GM20431 (cell line): Measurements from ENCODE around the gene RAD51B.
"Not testable (repeated sequence)": the region's sequence is repeated elsewhere in the genome, so short reads cannot be mapped to it uniquely, and the experiment has no call there.

Source experiments
- in situ Hi-C: fragments of 300-500 bp; cut with MseI, MboI; formaldehyde crosslinking; loops from one replicate; pipeline ENCODE4 v1.15.0; 2020; ENCODE audit warnings: low sequenced_read_pairs; ENCODE audit not compliant: unreplicated experiment

The RAD51B gene

GRCh38 chr14:68692916-68693771 lies 873.6 kb downstream of the RAD51B start:
- in situ Hi-C loops, result no loop called here

GRCh38 chr14:68693926-68694325 lies 874.3 kb downstream of the RAD51B start:
- in situ Hi-C loops, result no loop called here

DNA sequence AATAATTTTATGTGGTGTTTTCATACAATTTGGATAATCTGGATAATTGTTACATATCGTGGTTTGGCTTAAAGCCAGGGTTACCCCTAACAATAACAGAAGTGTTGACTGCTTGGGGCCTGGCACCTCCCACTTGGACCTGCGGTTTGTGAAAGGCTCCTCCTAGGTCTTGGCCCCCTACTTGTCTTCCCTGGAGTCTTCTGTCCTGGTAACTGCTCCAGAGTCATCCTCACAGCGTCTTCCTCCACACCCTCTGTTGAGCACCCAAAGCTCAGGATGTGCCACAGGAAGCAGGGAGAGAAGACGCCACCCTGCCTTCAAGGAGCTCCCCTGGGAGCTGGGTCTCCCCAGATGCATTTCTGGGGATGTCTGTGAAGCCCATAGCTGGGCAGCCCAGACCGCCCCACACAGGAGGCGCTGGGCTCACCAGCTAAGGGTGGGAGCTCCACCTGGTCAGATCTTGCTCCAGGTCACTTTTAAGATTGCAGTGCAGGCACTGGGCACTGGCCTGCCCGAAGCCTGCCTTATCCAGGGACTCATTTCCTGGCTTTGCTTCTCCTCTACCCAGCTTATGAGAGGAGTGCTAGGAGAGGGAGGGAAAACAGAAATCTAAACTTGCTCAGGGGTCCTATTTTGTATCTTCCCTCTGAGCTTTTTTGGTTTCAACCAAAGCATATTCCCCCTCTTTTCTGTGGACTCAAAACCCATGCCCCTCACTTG lies 875.1 kb downstream of the RAD51B start:
- in situ Hi-C loops, result no loop called here

DNA sequence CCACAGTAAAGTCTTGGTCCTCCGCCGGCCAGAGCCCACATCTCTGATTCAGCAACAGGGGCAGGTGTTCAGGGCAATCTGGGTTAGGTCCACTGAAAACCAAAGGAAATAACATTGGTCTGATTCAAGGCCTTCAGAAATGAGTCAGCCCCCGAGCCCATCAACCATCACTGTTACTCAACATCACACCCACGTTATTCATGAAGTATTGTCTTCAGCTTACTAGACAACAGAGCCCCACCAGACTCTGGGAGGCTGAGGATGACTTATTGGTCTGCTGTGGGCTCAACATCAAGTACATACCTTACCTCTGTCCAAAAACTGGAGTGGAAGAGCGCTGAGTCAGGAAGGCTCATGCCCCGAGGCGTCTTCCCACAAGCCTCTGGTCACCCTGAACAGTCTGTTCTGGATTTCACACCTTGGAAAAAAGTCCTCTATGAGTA lies 875.8 kb downstream of the RAD51B start:
- in situ Hi-C loops, result no loop called here

DNA sequence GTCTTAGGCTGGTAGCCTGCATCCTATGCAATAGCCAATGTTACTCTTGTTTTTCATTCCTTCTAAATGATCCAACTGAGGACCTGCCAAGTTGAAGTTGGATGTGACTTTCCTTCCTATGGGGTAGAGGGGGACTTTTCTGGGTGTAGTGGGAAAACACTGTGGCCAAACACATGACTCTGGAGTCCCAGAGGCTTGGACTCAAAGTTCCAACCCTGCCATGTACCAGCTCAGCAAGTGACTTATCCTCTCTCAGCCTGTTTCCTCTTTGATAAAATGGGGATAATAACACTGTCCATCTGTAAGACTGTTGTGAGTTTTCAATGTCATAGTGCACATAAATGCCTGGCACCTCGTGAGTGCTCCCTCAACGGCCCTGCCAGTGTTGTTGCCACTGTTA lies 876.3 kb downstream of the RAD51B start:
- in situ Hi-C loops, result no loop called here

GRCh38 chr14:68696266-68696665 lies 876.7 kb downstream of the RAD51B start:
- in situ Hi-C loops, result no loop called here

GRCh38 chr14:68696721-68697495 lies 877.3 kb downstream of the RAD51B start:
- in situ Hi-C loops, result no loop called here

- in situ Hi-C loops, result not testable (repeated sequence)
These were observed 879.2 kb downstream of the RAD51B start for GRCh38 chr14:68698773-68699172.

DNA sequence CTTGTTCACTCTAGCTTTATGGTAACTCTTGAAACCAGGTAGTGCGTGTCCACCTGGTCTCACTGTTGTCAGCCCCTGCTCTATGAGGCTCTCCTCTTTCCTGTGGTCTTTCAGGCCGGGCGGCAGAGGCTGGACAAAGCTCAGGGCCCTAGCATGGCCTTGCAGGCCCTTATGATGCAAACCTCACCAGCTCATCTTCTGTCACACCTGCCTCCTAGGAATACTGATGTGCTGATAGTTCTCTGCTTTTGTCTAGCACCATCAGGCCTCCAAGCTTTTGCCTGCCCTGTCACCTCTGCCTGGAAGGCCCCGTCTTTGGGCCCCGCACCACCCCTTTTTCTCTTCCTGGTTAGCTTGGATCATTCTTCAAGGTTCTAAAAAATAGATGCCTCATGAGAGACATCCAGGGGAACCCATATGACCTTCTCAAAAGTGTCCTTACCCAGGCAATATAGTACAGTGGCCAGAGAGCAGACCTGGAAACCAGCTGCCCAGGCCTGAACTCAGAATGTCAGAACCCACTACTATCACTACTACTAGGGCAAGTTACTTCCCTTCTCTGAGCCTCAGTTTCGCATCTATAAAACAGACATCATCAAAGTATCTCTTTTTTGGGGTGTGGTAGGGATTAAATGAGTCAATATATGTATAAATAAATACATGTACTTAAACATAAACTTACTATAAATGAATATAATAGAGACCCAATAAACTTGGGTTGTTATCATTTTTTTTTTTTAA lies 881.6 kb downstream of the RAD51B start:
- in situ Hi-C loops, result no loop called here

DNA sequence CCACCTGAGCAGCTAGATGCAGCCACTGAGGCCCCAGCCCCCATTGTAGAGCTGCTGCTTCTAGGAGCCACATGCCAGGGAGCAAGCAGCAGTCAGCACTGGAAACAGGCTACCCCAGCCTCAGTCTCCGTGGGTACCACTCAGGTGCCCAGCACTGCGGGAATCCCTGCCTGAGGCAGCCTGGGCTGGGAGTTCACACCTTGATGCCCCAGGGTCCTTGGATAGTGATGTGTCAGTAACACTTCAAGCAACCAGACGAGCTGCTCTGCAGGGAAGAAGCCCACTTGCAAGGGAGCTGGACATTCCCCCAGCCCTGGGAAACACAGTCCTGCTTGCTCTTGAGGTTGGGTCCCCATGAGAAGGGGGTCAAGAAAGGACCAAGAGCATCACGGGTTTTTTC lies 882.6 kb downstream of the RAD51B start:
- in situ Hi-C loops, result no loop called here

DNA sequence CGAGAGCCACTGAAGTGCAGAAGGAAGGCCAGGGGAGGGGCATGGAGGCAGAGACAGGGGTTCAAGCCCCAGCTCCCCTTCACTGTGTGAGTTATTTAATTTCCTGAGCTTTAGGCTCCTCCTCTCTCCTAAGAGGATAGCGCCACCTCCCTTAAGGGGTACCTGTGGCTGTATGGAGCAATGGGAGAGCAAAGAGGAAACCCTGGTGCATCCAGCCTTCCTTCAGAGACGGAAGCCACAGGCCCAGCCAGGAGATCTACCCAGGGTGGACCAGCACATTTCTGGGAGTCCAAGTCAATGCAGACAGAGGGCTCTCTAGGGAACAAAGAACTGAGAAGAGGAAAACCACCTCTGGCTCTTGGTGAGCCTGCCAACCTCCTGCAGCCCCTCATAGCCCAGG lies 883.0 kb downstream of the RAD51B start:
- in situ Hi-C loops, result no loop called here

DNA sequence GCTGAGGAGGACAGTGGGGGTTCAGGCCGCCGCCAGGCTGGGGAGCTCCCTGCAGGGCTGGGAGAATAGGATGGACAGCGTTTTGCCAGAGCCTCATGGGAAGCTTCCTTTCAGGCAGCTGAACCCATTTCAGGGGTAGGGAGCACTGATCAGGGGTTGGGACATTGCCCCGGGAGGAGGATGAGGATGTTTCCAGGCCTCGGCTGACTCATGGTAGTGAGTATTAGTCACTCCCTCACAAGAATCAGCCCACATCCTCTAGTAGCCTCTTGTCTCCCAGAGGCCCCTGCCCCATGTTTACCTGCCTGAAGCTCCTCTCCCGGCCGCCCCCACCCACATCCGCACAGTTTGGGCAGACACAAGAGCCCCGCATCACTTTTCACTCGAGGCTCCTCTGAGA lies 883.5 kb downstream of the RAD51B start:
- in situ Hi-C loops, result no loop called here

DNA sequence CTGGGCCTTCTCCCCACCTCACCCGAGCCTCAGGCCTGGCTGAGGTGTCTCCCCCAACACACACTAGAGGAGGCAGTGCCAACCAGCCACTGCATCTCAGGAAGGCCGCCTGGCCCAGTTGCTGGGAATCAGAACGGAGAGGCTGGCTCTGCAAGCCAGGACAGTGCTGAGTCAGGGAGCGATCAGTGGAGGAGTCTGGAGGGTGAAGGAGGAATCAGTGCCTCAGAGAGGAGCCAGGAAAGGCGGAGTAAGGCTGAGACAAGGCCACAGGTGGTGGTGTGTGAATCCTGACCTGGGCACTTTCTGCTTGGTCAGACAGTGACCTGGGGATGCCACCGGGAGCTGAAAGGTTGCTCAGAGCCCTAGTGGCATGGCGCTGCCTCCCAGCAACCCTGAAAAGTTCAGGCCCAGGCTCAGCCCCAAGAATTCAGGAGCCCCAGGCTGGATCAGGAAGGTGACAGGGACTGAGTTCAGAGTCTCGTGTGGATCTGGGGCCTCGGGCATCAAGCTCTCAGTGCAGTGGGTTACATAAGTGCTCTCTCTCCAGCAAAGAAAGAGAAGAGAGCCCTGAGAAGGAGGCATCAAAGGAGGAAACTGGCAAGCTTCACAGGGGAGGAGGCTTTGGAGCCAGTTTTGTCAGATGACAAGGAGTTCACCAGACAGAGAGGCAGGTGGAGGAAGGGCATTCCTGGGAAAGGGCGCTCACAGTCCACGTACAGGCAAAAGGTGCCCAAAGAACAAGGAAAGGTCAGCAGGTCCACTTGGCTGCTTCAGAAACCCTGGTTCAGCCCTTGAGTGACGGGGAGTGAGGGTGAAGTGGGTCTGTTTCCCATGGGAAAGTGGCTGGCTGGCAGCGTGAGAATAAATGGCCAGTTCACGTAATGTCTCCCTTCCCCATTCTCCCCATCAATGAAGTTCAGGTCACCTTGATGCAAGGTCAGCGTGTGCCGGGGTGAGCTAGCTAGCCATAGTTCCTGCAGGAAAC lies 885.4 kb downstream of the RAD51B start:
- in situ Hi-C loops, result no loop called here

DNA sequence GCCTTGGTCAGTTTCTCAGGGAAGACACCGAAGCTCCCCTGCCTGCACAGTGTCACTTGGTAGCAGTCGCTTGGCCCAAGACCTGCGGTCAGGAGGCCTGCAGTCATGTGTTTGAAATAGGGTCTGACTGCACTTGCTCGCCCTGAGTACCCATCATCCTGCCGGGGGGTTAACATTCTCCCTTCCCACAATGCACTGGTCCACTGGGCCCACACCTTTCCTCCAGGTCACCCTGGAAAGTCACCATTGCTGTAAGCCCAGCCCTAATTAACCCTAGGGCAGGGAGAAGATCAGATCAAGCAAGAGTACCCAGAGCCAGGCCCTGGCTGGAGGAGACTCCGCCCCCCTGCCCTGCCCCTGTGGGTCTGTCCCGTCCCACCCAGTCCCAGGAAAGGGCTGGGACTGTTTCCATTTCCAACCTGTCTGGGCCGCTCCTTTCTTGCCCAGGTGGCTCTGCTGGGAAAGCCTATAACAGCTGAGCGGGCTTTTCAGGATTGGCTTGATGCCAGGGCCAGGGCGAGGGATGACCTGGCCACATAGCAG lies 886.2 kb downstream of the RAD51B start:
- in situ Hi-C loops, result no loop called here

GRCh38 chr14:68707482-68707881 lies 887.9 kb downstream of the RAD51B start:
- in situ Hi-C loops, result no loop called here

DNA sequence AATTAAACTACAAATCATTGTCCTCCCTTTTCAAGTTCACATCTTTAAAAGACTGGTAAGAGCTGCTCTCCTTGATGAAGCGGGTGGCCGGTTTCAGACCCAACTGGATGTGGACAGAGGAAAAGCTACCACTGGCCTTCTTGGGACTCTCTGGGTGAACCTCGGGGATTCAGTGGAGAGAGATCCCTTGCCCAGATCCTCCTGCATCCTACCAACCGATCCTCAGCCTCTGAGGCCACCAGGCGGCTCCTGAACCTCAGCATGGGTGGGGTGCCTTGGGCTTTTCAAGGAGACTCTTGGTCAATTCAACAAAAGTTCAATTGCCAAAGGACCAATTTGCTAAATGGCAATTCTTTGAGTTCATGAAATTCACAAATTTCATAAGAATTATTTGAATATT lies 888.8 kb downstream of the RAD51B start:
- in situ Hi-C loops, result no loop called here

- in situ Hi-C loops, result no loop called here
These were observed 889.4 kb downstream of the RAD51B start for GRCh38 chr14:68709007-68709406.

DNA sequence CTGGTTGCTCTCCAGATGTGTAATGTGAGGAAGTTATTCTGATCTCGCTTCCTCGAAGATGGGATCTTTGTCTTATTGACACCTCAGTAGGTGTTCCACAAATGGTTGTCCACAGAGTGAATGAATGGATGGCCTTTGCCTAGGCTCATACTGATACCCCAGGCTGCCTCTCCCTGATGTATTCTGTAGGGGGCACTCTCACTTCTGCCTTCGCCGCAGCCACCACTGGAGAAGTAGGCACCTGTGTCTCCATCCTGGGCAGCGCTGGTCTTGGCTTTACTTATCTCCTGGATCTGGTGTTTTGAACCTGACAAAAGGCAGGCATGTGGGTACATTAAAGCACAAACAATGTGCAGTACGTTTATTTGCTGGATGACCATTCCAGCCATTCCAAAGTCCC lies 891.2 kb downstream of the RAD51B start:
- in situ Hi-C loops, result no loop called here
